ENCODE measurements around the gene CDIPT.

- TF ChIP-seq CTCF (IDR thresholded peaks at IDR 0.05 in 4 of 5, conservative IDR thresholded peaks at IDR 0.05 in 1 of 5) (no peak), POLR2A (IDR thresholded peaks at IDR 0.05) (no peak)
These were observed 19.1 kb downstream of the CDIPT start for GRCh38 chr16:29843931-29844330.

Measured in gastrocnemius medialis (tissue), 4 donors.